Dendritic cell treated with granulocyte-macrophage colony-stimulating factor and Interleukin-4, amounts not matched to agents 40 ng/mL and 50 ng/mL, for 4 days (primary cell): ENCODE data around the gene ADPRHL1.
"Not testable (repeated sequence)": the region's sequence is repeated elsewhere in the genome, so short reads cannot be mapped to it uniquely, and the experiment has no call there.

Experiments
- H3K27ac Mint-ChIP-seq: one replicate; pipeline ENCODE4 v1.8.0; 2022; ENCODE audit warnings: mild to moderate bottlenecking, mixed read lengths
- H3K27me3 Mint-ChIP-seq: one replicate; pipeline ENCODE4 v1.8.0; 2022; ENCODE audit warnings: mild to moderate bottlenecking, mixed read lengths
- H3K36me3 Mint-ChIP-seq: one replicate; pipeline ENCODE4 v1.8.0; 2022; ENCODE audit warnings: low read depth, mixed read lengths
- H3K4me1 Mint-ChIP-seq: one replicate; pipeline ENCODE4 v1.8.0; 2022; ENCODE audit warnings: low read depth, mixed read lengths
- H3K4me3 Mint-ChIP-seq: one replicate; pipeline ENCODE4 v1.8.0; 2022; ENCODE audit warnings: mild to moderate bottlenecking, moderate library complexity, mixed read lengths
- H3K9me3 Mint-ChIP-seq: one replicate; pipeline ENCODE4 v1.8.0; 2022; ENCODE audit warnings: mixed read lengths
- intact Hi-C: fragments of 100-400 bp; cut with micrococcal nuclease; formaldehyde crosslinking; loops from one replicate; pipeline ENCODE4 v1.15.0; 2022

The ADPRHL1 gene

DNA sequence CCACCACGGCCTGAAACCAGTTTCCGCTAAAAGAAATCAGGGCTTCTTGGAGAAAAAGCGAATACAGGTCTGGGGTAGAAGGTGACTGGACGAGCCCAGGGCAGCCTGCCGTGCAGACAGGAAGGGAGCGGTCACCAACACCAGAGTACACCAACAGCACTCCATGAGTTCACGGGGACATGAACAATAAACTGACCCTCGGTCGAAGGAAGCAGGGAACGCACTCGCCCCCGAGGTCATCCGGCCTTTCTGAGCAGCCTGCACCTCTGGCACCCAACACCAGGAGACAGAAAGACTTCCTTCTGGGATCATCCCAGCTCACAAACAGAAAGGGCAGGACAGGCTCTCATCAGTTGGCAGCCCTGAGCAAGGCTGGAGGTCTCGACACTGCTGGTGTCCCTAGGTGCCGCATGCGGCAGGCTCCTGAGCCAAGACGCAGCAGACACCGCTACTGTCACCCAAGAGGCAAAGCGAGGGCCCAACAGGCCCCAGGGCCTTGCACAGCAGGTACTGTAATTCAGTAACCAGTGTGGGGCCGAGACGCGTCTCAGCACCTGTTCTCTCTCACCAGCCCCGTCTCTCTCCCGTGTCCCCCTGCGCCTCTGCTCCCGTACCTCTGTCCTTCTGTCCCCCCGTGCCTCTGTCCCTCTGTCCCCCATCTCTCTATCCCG is 19.2 kb upstream of the ADPRHL1 start:
- intact Hi-C loops = no loop called here
- H3K27me3 Mint-ChIP-seq = no peaks in the 10 kb centered on the region
- peaks cover 38% of the 10 kb centered on the region for H3K4me1 Mint-ChIP-seq
- no peaks in the 10 kb centered on the region for H3K9me3 Mint-ChIP-seq
- H3K4me3 Mint-ChIP-seq = no peak overlapping the region
- H3K27ac Mint-ChIP-seq = peak overlapping the region; percentile 14
- peaks cover 91% of the 10 kb centered on the region for H3K36me3 Mint-ChIP-seq

DNA sequence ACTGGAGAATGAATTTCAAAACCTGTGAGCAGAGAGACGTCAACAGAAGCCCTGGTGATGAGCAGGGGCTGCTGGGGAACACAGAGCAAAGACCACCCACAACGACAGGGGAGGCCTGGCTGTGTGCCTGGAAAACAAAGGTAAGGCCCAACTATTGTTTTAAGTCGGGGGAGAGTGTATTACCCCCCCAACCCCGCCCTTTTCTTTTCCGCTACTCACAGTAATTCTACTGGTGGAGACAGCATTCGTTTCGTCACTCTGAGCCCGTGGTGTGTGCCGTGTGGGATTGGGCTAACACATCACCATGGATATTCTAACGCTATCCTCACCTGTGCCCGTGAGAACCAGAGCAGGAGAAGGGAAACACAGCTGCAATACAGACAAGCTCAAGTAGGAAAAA is 18.6 kb upstream of the ADPRHL1 start:
- Mint-ChIP-seq H3K9me3 (no peaks in the 10 kb centered on the region), H3K36me3 (peaks cover 91% of the 10 kb centered on the region), H3K27me3 (no peaks in the 10 kb centered on the region), H3K27ac (no peak overlapping the region), H3K4me1 (peaks cover 38% of the 10 kb centered on the region), H3K4me3 (no peak overlapping the region)
- intact Hi-C loops = no loop called here

DNA sequence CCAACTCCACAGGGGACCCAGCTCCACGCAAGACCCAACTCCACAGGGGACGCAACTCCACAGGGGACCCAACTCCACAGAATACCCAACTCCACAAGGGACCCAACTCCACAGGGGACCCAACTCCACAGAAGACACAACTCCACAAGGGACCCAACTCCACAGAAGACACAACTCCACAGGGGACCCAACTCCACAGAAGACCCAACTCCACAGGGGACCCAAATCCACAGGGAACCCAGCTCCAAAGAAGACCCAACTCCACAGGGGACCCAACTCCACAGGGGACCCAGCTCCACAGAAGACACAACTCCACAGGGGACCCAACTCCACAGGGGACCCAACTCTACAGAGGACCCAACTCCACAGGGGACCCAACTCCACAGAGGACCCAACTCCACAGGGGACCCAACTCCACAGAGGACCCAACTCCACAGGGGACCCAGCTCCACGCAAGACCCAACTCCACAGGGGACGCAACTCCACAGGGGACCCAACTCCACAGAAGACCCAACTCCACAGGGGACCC is 17.4 kb upstream of the ADPRHL1 start:
- intact Hi-C loops, H3K9me3 Mint-ChIP-seq, H3K27me3 Mint-ChIP-seq, H3K4me3 Mint-ChIP-seq: not testable (repeated sequence)
- Mint-ChIP-seq H3K27ac (peak overlapping the region; percentile 9), H3K4me1 (peaks cover 38% of the 10 kb centered on the region), H3K36me3 (peaks cover 83% of the 10 kb centered on the region)

DNA sequence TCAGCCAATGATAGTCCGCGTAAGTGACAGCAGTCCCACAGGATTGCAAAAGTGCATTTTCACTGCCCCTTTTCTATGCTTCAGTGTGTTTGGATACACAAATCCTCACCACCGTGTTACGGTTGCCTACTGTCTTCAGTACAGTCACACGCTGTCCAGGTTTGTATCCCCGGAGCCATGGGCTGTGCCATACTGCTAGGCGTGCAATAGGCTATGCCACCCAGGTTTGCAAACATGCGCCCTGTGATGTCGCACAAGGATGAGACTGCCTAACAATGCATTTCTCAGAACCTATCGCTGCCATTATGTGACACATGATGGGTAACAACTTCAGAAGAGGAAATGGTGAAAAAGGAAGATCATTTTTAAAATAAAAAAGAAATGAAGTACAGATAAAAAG is 16.8 kb upstream of the ADPRHL1 start:
- Mint-ChIP-seq H3K27ac (no peak overlapping the region), H3K9me3 (no peaks in the 10 kb centered on the region), H3K27me3 (no peaks in the 10 kb centered on the region), H3K36me3 (peaks cover 82% of the 10 kb centered on the region), H3K4me1 (peaks cover 35% of the 10 kb centered on the region), H3K4me3 (no peak overlapping the region)
- intact Hi-C loops = no loop called here

DNA sequence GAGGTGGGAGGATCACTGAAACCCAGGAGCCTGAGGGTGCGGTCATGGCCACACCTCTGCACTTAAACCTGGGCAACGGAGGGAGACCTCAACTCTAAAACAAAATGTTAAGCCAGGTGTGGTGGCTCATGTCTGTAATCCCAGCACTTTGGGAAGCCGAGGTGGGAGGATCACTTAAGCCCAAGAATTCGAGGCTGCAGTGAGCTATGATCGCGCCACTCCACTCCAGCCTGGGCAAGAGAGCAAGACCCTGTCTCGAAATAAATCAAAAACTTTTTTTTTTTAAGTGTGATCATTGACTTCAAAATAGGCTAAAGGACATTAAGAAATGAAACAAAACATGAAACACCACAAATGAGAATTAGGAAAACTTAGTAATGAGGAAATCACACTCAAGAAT is 16.3 kb upstream of the ADPRHL1 start:
- H3K4me1 Mint-ChIP-seq = peaks cover 30% of the 10 kb centered on the region
- intact Hi-C loops = no loop called here
- no peaks in the 10 kb centered on the region for H3K9me3 Mint-ChIP-seq
- no peak overlapping the region for H3K4me3 Mint-ChIP-seq
- peaks cover 83% of the 10 kb centered on the region for H3K36me3 Mint-ChIP-seq
- H3K27me3 Mint-ChIP-seq = no peaks in the 10 kb centered on the region
- no peak overlapping the region for H3K27ac Mint-ChIP-seq

DNA sequence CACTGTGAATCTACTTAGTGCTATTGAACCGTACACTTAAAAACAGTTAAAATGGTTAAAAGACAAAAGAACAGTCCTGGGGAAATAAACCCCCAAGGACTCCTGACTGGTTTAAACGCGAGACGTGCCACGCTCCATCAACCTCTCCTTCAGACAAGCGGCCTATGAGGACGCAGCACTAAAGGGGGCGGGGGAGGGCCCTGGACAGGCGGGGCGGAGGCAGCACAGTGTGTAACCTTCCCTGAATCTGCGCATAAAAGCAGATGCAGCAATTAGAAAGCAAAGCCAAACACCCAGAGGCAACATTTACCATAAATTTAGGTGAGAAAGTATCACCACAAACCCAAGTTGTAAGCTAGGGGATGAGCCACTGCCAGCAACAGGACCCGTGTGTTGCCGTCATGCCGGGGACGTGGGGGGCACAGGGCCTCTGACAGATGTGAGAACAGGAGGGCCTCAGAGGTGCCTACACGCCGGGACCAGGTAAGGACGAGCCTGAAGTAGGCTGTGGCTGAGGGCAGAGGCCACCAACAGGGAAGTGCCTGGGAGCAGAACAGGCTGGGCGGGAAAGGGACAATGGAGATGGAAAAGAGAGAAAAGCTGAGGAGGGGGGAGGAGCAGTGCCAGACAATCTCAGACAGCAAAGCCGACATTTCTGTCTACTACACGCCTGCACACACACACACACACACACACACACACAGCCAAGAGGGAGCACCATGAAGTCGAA is 15.3 kb upstream of the ADPRHL1 start:
- Mint-ChIP-seq H3K36me3 (peaks cover 82% of the 10 kb centered on the region), H3K4me3 (no peak overlapping the region), H3K27me3 (no peaks in the 10 kb centered on the region), H3K27ac (peak overlapping the region; percentile 50), H3K9me3 (no peaks in the 10 kb centered on the region), H3K4me1 (peaks cover 21% of the 10 kb centered on the region)
- intact Hi-C loops = no loop called here

DNA sequence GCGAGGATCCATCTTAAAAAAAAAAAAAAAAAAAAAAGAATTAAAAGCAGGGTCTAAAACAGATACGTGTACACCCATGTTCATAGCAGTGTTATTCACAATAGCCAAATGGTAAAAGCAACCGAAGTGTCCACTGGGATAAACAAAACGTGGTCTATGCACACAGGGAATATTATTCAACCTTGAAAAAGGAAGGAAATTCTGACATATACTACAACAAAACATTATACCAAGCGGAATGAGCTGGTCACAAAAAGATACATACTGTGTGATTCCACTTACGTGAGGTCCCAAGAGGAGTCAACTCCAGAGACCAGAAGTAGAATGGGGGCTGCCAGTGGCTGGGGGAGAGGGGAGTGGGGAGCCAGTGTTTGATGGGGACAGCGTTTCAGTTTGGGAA is 14.7 kb upstream of the ADPRHL1 start:
- intact Hi-C loops = no loop called here
- Mint-ChIP-seq H3K4me3 (no peak overlapping the region), H3K36me3 (peaks cover 82% of the 10 kb centered on the region)

DNA sequence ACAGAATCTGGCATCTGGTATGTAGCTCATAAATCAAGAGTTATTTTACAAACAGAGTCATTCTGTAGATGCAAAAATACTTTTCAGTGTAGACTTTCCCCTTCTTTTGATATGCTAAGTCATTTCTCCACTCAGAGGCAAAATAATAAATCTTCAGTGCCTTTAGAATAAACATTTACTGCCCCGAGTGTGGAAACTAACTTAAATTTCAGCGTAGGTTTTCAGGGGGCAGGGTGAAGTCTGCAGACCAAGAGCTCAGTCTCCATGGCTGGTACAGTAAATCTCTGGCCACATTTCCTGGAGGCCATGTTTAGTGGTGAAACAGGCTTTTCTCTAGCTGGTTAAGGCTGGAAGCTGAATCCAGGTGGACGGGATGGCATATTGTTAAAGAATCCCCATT is 13.1 kb upstream of the ADPRHL1 start:
- Mint-ChIP-seq H3K27ac (no peak overlapping the region), H3K27me3 (no peaks in the 10 kb centered on the region), H3K4me3 (no peak overlapping the region), H3K4me1 (peaks cover 18% of the 10 kb centered on the region), H3K36me3 (peaks cover 80% of the 10 kb centered on the region), H3K9me3 (no peaks in the 10 kb centered on the region)
- intact Hi-C loops = no loop called here

More for the DNA sequence above, 14.7 kb upstream of the ADPRHL1 start:
- H3K27me3 Mint-ChIP-seq = no peaks in the 10 kb centered on the region
- no peaks in the 10 kb centered on the region for H3K9me3 Mint-ChIP-seq
- peaks cover 21% of the 10 kb centered on the region for H3K4me1 Mint-ChIP-seq
- H3K27ac Mint-ChIP-seq = no peak overlapping the region

DNA sequence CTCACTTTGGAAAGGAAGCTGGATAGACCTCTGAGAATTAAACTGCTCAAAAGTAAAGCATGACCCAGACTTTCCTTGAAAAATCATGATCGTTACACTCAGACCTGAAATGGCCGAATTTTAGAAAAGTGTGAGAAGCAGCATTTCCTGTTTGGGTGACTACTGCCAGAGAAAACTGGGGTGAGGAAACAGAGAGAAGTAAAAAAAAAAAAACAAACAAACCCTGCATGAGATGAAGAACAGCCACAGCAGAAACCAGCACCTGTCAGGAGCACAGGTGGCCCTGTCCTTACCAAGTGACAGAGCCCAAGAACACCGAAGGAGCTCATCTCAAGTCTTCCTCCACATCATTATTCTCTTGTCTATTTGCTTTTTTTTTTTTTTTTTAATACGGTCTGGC is 12.0 kb upstream of the ADPRHL1 start:
- Mint-ChIP-seq H3K4me1 (peaks cover 7% of the 10 kb centered on the region), H3K27me3 (no peaks in the 10 kb centered on the region), H3K27ac (no peak overlapping the region), H3K36me3 (peaks cover 80% of the 10 kb centered on the region), H3K9me3 (no peaks in the 10 kb centered on the region), H3K4me3 (no peak overlapping the region)
- intact Hi-C loops = no loop called here

DNA sequence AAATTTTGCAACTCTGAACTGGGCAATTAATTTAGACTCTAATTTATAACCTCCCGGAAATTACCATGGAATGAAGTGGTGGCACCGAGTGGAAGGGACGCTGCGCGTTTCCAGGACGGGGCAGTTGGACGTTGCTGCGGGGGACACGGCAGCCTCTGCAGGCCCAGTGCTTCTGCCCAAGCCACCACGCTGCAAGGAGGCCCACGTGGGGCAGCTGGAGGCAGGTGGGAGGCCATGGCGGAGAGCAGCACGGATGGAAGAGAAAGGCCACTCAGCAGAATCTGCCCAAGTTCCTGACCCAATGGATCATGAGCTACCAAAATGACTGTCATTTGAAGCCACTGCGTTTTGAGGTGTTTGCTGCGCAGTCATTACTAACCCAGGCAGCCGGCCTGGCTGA is 11.2 kb upstream of the ADPRHL1 start:
- H3K9me3 Mint-ChIP-seq = no peaks in the 10 kb centered on the region
- no peak overlapping the region for H3K27ac Mint-ChIP-seq
- no peak overlapping the region for H3K4me3 Mint-ChIP-seq
- no peaks in the 10 kb centered on the region for H3K4me1 Mint-ChIP-seq
- H3K27me3 Mint-ChIP-seq = no peaks in the 10 kb centered on the region
- intact Hi-C loops = no loop called here
- H3K36me3 Mint-ChIP-seq = peaks cover 83% of the 10 kb centered on the region

DNA sequence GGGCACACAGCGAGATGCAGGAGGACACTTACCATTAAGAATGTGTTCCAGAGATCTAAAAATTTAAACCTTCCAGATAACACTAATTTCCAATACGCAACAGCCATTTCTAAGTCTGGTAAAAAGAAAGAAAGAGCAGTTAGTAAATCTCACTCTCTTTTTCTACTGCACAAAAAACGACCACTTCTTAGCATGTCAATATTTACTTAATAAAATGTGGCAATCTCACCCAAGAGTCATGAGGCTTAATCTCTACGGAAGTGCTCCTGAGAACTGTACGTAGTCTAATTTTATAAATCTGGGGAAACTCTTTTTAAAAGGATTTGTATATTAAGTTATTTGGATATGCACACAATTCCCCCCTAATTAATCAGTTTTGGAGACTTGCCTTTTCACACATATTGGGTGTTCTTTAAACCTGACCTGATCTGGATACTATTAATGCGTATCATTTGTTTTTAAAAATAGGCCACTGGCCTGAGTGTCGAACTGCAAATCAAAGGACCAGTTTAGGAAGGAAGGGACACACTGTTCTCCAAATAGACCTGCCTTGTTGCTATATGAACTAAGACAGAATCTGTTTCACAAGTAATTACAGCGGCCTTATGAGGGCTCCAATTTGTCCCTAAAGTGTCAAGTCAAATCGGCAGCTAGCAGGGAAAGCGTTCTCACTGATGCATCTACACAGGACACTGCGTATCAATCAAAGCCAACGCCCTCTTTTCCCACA is 7.9 kb upstream of the ADPRHL1 start:
- H3K27ac Mint-ChIP-seq = no peak overlapping the region
- H3K36me3 Mint-ChIP-seq = peaks cover 83% of the 10 kb centered on the region
- H3K27me3 Mint-ChIP-seq = no peaks in the 10 kb centered on the region
- H3K9me3 Mint-ChIP-seq = no peaks in the 10 kb centered on the region
- H3K4me1 Mint-ChIP-seq = no peaks in the 10 kb centered on the region
- intact Hi-C loops = no loop called here
- H3K4me3 Mint-ChIP-seq = no peak overlapping the region

DNA sequence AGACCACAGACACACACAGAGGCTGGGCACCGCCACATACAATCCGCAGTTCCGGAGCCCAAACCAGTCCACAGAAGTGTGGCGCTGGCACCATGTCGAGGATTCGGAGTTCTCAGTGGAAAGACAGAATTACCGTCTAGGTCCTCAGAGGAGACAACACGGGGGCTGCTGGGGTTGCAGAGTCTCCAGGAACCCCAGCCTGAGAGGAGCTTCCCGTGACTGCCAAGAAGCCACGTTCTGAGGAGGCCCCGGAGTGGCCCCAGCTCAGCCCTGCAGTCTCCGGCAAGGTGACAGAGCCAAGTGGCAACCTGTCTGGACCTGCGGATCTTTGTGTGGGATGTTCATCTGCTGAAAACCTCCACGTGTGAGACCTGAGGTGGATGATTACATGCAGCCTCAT is 7.3 kb upstream of the ADPRHL1 start:
- no peak overlapping the region for H3K4me3 Mint-ChIP-seq
- no peaks in the 10 kb centered on the region for H3K9me3 Mint-ChIP-seq
- no peak overlapping the region for H3K27ac Mint-ChIP-seq
- no peaks in the 10 kb centered on the region for H3K27me3 Mint-ChIP-seq
- H3K4me1 Mint-ChIP-seq = no peaks in the 10 kb centered on the region
- peaks cover 89% of the 10 kb centered on the region for H3K36me3 Mint-ChIP-seq
- intact Hi-C loops = no loop called here

DNA sequence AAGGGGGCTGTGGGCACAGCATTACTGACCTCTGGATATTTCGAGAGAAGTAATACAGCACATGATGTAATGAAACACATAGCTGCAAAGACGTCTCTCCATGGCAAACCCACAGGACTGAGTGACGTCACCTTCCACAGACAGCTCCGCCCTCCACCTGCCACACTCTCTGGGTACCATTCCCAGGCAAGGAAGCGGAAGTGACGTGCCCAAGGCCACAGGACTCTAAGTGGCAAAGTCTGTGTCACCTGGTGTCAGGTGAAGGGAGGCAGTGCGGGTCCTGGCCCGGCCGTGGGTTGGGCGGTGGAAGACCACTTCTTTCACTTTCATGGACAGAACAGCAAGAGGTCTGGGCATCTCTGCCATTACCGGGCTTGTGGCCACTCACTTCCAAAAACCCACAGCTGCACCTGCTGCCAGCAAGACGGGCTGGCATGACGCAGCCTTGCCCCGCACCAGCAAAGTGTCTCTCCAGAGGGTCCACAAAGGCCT is 6.8 kb upstream of the ADPRHL1 start:
- no peak overlapping the region for H3K4me3 Mint-ChIP-seq
- intact Hi-C loops = no loop called here
- H3K4me1 Mint-ChIP-seq = no peaks in the 10 kb centered on the region
- H3K27me3 Mint-ChIP-seq = no peaks in the 10 kb centered on the region
- no peaks in the 10 kb centered on the region for H3K9me3 Mint-ChIP-seq
- no peak overlapping the region for H3K27ac Mint-ChIP-seq
- H3K36me3 Mint-ChIP-seq = peaks cover 89% of the 10 kb centered on the region
